ENCODE results near the gene MAP2K7.

Gene MAP2K7

DNA sequence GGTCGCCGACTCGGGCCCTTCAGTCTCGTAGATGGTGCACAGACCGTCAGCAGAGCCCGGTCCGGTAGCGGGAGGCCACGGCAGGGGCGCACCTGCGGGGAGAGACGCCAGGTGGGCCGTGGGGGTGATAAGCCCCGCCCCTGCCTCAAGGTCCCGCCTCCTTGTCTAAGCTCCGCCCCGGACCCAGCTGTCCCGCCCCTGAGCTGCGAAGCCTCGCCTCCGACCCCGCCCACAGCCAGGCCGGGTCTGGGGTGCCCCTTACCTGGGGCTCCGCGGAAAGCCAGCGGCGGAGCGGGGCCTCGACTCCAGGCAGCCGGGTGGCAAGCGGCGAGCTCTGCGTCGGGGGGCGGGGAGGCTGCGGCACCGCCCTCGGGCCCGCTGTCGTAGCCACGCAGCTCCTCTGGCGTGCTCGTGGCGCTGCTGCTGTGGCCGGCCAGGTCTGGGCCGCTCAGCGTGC lies 34.2 kb upstream of the MAP2K7 start:
- Histone ChIP-seq H3K4me3 (ENCODE audit: low read depth in 1 of 2, low read length in 2 of 2) (peak overlapping the region in 1 of 2 experiments; percentile 60; a peak in 2 of 4 replicates), H3K4me1 (ENCODE audit: insufficient read depth, low read length) (peaks cover 31% of the 10 kb centered on the region), H2AFZ (ENCODE audit: low read depth, low read length) (peak overlapping the region; percentile 62), H4K20me1 (ENCODE audit: insufficient read depth, low read length) (0 out of 2 replicates have a peak, but pooled peaks cover 9% of the 10 kb centered on the region), H3K27me3 (ENCODE audit: insufficient read depth, low read length, poor library complexity) (no peaks in the 10 kb centered on the region), H3K79me2 (ENCODE audit: insufficient read depth, low read length) (no peaks in the 10 kb centered on the region), H3K27ac (ENCODE audit: low read length) (peak overlapping the region; percentile 14; the same call in 1 of the 2 replicates), H3K9me3 (ENCODE audit: insufficient read depth, low read length, severe bottlenecking) (no peaks in the 10 kb centered on the region), H3K9ac (ENCODE audit: low read depth, low read length) (peak overlapping the region; percentile 56), H3K4me2 (ENCODE audit: insufficient read depth, low read length) (peak overlapping the region; percentile 93), H3K36me3 (ENCODE audit: insufficient read depth, low read length) (no peaks in the 10 kb centered on the region)
- TF ChIP-seq CTCF (IDR thresholded peaks at IDR 0.05; ENCODE audit: borderline replicate concordance, extremely low read depth, low read length, poor library complexity, severe bottlenecking) (no peak), EZH2 (IDR thresholded peaks at IDR 0.05; ENCODE audit: borderline replicate concordance, low read depth, low read length, severe bottlenecking) (no peak)
- ATAC-seq (ENCODE audit: insufficient read depth, low read depth) (peak; percentile 10), DNase-seq (no peak)

DNA sequence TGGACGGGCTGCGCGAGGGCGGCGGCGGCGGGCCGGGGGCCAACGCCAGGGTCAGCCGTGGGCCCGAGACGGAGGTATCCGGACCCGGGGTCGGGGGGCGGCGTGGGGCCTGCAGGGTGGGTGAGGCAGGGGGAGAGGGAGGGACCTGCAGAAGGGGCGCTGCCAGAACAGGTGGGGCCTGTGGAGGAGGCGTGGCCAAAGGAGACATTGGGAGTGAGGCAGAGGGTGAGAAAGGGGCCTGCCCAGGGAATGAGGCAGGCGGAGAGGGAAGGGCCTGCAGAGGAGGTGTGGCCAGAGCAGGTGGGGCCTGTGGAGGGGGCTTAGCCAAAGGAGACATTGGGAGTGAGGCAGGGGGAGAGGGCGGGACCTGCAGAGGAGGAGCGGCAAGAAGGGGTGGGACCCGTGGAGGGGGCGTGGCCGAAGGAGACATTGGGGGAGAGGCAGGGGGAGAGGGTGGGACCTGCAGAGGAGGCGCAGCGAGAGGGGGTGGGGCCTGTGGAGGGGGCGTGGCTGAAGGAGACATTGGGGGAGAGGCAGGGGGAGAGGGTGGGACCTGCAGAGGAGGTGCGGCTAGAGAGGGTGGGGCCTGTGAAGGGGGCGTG lies 33.7 kb upstream of the MAP2K7 start:
- Histone ChIP-seq H3K27ac (ENCODE audit: low read length) (no peak overlapping the region), H3K27me3 (ENCODE audit: insufficient read depth, low read length, poor library complexity) (no peaks in the 10 kb centered on the region), H2AFZ (ENCODE audit: low read depth, low read length) (no peak overlapping the region), H3K9me3 (ENCODE audit: insufficient read depth, low read length, severe bottlenecking) (no peaks in the 10 kb centered on the region), H4K20me1 (ENCODE audit: insufficient read depth, low read length) (0 out of 2 replicates have a peak, but pooled peaks cover 9% of the 10 kb centered on the region), H3K4me1 (ENCODE audit: insufficient read depth, low read length) (peaks cover 36% of the 10 kb centered on the region), H3K4me3 (ENCODE audit: low read depth in 1 of 2, low read length in 2 of 2) (peak overlapping the region in 1 of 2 experiments; percentile 60; a peak in 1 of 4 replicates), H3K79me2 (ENCODE audit: insufficient read depth, low read length) (no peaks in the 10 kb centered on the region), H3K9ac (ENCODE audit: low read depth, low read length) (no peak overlapping the region), H3K4me2 (ENCODE audit: insufficient read depth, low read length) (peak overlapping the region; percentile 93), H3K36me3 (ENCODE audit: insufficient read depth, low read length) (no peaks in the 10 kb centered on the region)
- ATAC-seq (ENCODE audit: insufficient read depth, low read depth) (peak; percentile 3; the same call in 1 of the 3 replicates), DNase-seq (peak; percentile 87)
- TF ChIP-seq CTCF (IDR thresholded peaks at IDR 0.05; ENCODE audit: borderline replicate concordance, extremely low read depth, low read length, poor library complexity, severe bottlenecking) (no peak), EZH2 (IDR thresholded peaks at IDR 0.05; ENCODE audit: borderline replicate concordance, low read depth, low read length, severe bottlenecking) (no peak)

- no peak for TF ChIP-seq EZH2 (IDR thresholded peaks at IDR 0.05; ENCODE audit: borderline replicate concordance, low read depth, low read length, severe bottlenecking)
- no peak for TF ChIP-seq CTCF (IDR thresholded peaks at IDR 0.05; ENCODE audit: borderline replicate concordance, extremely low read depth, low read length, poor library complexity, severe bottlenecking)
- no peak overlapping the region for H3K4me2 ChIP-seq (ENCODE audit: insufficient read depth, low read length)
- no peak overlapping the region for H3K4me3 ChIP-seq (ENCODE audit: low read depth in 1 of 2, low read length in 2 of 2)
- H2AFZ ChIP-seq (ENCODE audit: low read depth, low read length): no peak overlapping the region
- no peaks in the 10 kb centered on the region for H3K9me3 ChIP-seq (ENCODE audit: insufficient read depth, low read length, severe bottlenecking)
- H3K79me2 ChIP-seq (ENCODE audit: insufficient read depth, low read length): no peaks in the 10 kb centered on the region
- no peaks in the 10 kb centered on the region for H3K27me3 ChIP-seq (ENCODE audit: insufficient read depth, low read length, poor library complexity)
- DNase-seq (peak; percentile 81), ATAC-seq (ENCODE audit: insufficient read depth, low read depth) (peak; percentile 4; the same call in 2 of the 3 replicates)
- no peaks in the 10 kb centered on the region for H3K36me3 ChIP-seq (ENCODE audit: insufficient read depth, low read length)
- H4K20me1 ChIP-seq (ENCODE audit: insufficient read depth, low read length): 0 out of 2 replicates have a peak, but pooled peaks cover 9% of the 10 kb centered on the region
- no peak overlapping the region for H3K27ac ChIP-seq (ENCODE audit: low read length)
- H3K4me1 ChIP-seq (ENCODE audit: insufficient read depth, low read length): peaks cover 36% of the 10 kb centered on the region
- H3K9ac ChIP-seq (ENCODE audit: low read depth, low read length): no peak overlapping the region
Observed at GRCh38 chr19:7870571-7871436, 32.9 kb upstream of the MAP2K7 start.

Measured in DND-41 (cell line).